ENCODE measurements around the gene SPAG16.

DNA sequence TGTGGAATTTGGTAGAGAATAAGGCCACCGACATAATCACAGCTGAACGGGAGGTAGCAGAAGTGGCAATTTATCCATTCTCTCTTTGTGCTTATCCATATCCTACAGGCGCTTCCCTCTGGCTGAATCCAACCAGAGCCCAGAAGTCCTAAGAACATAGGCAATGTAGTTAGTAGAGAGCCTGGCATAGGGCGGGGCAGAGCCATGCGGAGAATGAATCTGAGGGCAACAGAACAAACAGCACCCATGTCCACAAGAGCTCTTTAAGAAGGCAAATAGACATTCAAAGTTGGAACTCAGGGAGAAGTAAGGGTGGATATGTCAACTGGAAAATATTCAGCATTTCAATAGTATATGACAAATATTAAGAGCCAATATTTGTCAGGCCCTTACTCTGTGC lies 820.7 kb downstream of the SPAG16 start:
- TF ChIP-seq, protein P1, sequence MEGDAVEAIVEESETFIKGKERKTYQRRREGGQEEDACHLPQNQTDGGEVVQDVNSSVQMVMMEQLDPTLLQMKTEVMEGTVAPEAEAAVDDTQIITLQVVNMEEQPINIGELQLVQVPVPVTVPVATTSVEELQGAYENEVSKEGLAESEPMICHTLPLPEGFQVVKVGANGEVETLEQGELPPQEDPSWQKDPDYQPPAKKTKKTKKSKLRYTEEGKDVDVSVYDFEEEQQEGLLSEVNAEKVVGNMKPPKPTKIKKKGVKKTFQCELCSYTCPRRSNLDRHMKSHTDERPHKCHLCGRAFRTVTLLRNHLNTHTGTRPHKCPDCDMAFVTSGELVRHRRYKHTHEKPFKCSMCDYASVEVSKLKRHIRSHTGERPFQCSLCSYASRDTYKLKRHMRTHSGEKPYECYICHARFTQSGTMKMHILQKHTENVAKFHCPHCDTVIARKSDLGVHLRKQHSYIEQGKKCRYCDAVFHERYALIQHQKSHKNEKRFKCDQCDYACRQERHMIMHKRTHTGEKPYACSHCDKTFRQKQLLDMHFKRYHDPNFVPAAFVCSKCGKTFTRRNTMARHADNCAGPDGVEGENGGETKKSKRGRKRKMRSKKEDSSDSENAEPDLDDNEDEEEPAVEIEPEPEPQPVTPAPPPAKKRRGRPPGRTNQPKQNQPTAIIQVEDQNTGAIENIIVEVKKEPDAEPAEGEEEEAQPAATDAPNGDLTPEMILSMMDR (IDR thresholded peaks at IDR 0.05; ENCODE audit: low read depth, low read length): no peak
- no peak for TF ChIP-seq EZH2phosphoT487 (IDR thresholded peaks at IDR 0.05; ENCODE audit: low read depth)
